ENCODE data around the gene SNX24. TPM values are rescaled to one million over a fixed set of nuclear protein-coding genes. Genes with fewer than 3 reads are reported as not detected.
A peak's percentile ranks its signal among the peaks of the same experiment; 100 is the strongest.
"Not testable (repeated sequence)": the region's sequence is repeated elsewhere in the genome, so short reads cannot be mapped to it uniquely, and the experiment has no call there.

The SNX24 gene
- polyA plus RNA-seq, 1 donor, result 12.0 TPM

DNA sequence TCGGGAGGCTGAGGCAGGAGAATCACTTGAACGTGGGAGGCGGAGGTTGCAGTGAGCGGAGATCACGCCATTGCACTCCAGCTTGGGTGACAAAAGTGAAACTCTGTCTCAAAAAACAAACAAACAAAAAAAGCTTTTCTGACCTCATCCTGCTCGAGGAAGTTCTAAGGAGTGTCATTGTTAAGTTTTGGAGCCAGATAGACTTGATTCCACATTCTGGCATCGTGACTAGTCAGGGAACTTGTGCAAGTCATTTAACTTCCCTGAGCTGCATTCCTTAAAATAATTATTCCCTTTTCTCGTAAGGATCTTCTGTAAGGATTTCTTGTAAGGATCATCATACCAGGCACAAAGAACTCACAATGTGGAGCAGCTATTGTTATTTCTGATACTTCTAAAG is 26.2 kb downstream of the SNX24 start:
- DNase-seq (ENCODE audit: low read depth), result no peak

DNA sequence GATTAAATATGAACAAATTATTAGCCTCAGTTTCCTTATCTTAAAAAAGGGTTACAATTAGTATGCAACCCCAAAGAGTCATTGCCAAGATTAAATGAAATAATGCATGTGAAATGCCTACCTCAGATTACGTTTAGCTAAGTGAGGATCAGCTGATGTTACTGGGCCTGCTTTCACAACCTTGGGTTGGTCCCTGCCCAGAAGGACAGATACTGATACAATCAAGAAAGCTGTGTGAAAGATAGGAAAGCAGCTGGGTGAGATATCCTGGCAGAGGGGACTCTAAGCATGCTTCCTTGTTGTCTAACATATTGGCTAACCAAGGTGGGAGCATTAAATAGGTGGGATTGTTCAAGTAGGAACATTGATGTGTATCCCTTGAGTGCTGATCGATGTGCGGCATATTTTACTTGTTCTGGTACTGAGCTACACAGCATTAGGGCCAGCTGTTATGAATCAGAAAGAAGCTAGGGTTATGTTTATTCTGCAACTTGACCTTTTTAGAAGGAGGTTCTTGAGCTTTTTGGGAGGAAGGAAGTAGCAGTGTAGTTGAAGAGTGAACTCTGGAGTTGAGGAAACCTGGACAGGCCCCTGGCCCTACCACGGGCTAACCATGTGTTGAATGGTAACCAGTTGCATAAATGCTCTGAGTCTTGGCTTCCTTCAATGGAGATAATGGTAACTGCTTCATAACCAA is 28.9 kb downstream of the SNX24 start:
- no peak for DNase-seq (ENCODE audit: low read depth)

GRCh38 chr5:122877518-122877917 is 32.1 kb downstream of the SNX24 start:
- DNase-seq (ENCODE audit: low read depth), result no peak

DNA sequence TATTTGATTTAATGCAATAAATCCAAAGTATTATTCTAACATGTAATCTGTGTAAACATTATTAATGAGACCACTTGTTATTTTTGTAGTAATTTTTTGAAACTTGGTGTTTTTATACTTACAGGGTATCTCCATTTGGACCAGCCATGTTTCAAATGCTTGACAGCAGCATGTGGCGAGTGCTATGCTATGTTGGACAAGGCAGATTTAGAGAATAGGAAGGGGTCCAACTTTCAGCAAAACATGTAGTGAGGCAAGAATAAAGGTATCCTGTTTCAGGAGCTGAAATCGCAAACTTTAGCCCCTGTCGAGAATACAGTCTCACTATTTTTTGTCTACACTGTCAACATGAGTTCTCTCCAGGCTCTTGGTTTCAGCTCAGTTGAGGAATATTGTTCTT is 33.7 kb downstream of the SNX24 start:
- DNase-seq (ENCODE audit: low read depth), result no peak

- DNase-seq (ENCODE audit: low read depth), result no peak
Observed at GRCh38 chr5:122880170-122880689, 34.8 kb downstream of the SNX24 start.

DNA sequence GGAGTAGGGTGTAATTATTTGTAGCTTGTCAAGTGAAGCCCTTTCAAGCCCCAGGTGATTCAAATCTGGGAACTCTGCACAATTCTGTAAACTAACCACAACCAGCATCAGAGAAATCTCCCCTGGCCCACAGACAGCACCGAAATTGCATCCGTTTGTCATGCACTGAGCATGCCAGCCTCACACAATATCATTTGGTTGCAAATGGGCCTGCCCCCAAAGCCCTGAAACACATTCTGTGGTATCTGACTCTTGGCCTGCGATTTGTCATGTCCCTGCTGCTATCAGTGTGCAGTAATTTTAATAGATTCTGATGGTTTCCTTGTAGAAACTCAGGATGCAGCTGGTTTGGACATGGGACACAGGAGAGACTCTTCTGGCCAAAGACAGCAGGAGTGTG is 35.3 kb downstream of the SNX24 start:
- no peak for DNase-seq (ENCODE audit: low read depth)

DNA sequence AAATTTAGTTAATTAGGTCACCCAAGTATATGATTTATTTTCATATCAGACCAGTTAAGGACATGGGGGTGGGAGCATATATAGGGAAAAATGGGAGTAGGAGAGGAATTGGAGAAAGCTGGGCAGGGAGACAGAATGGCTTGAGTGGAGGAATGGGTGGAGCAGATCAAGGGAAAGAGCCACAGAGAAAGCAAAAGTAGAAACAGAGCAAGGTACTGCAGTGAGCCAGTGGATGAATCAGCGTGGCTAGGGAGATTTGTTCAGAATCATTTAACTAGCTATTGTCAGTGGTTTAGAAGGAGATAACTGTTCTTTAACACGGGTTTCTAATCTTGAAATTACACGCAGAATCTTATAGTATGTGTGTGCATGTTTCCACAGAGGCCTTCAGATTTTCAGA is 37.4 kb downstream of the SNX24 start:
- no peak for DNase-seq (ENCODE audit: low read depth)

- no peak for DNase-seq (ENCODE audit: low read depth)
Observed at GRCh38 chr5:122885045-122885517, 39.7 kb downstream of the SNX24 start.

- DNase-seq (ENCODE audit: low read depth), result no peak
Observed at GRCh38 chr5:122885891-122886290, 40.5 kb downstream of the SNX24 start.

DNA sequence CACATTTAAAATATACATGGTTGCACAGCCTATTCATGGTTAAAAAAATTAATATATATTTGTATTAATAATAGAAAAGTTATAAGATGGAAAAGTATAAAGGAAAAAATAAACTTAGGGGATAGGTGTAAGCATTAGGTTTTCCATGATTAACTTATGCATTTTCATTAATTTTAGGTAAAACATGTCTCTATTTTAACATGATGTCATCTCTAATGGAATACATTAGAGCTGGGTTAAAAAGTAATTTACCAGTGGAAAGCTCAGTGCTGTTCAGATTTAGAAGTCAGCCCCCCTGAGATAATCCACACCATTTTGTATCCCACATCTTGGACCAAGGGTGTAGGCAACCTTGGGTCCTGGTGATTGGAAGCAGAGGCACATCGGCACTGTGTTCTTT is 49.7 kb downstream of the SNX24 start:
- DNase-seq (ENCODE audit: low read depth), result no peak

DNA sequence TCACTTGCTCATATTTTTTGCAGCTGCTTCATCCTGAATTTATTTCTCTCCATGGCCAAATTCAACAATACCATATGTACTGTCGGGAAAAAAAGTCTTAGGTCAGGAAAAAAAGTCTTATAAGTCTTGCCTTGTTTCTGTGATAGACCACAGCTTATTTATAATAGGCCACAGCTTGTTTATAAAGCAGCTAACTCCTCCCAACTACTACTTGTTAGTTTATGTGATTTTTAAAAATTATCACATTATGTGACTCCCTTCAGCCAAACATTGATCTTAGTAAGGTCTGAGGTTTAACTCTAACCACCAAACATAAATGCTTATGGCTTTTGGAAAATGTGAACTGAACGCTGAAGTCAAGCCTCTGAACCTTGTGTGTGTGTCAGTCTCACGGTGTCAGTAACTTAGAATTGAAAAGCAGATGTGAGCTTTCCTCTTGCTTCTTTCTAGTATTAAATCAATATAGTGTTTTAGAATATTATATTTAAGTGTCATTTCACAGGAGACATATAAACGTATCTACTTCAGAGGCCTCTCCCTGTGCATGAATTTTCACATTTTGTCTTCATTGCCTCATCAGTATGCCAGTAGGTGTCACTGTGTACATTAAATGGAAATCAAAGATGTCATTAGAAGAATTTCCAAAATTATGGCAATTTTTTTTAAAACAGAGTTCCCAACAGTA is 51.3 kb downstream of the SNX24 start:
- peak; percentile 29 for DNase-seq (ENCODE audit: low read depth)

- no peak for DNase-seq (ENCODE audit: low read depth)
Observed at GRCh38 chr5:122897283-122897602, 51.8 kb downstream of the SNX24 start.

DNA sequence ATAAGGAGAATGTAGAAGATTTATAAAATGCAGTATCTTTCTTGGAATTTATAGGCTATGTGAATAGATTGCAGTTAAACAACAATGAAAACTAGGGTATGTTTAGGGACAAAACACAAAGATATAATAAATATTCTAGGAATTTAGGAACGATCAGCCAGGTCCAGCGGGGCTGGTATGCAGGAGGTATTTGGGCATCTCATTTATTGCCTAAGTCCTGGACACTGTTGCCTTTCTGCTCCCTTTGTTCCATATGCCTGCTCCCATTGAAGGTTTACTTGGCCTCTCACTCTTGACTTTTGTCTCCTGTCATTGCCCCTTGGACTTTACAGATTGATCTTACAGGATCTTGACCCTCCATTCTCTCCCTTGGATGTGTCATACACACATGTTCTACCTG is 55.9 kb downstream of the SNX24 start:
- no peak for DNase-seq (ENCODE audit: low read depth)

- no peak for DNase-seq (ENCODE audit: low read depth)
Observed at GRCh38 chr5:122902263-122902662, 56.9 kb downstream of the SNX24 start.

- DNase-seq (ENCODE audit: low read depth), result no peak
Observed at GRCh38 chr5:122906768-122907167, 61.4 kb downstream of the SNX24 start.

DNA sequence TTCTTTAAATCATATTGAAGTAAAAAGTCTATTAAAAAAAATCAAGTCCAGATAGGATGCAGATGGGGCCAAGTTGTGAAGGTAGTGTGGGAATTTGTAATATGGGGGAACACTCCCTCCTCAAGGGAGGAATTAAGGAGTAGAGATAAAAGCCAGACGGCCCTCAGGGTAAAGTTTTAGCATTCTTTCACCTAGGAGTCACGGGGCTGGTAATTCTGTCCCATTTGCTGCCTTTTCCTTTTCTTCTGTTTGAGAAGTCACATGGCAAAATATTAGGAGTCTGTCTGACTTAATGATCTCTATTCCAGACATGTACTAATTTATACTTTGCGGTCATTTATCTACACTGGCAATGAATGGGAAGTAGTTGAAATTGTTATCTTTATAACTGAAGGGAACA is 61.9 kb downstream of the SNX24 start:
- DNase-seq (ENCODE audit: low read depth), result no peak

- no peak for DNase-seq (ENCODE audit: low read depth)
Observed at GRCh38 chr5:122908108-122908507, 62.7 kb downstream of the SNX24 start.

GRCh38 chr5:122908662-122909061 is 63.2 kb downstream of the SNX24 start:
- DNase-seq (ENCODE audit: low read depth), result no peak

GRCh38 chr5:122909470-122910100 is 64.2 kb downstream of the SNX24 start:
- DNase-seq (ENCODE audit: low read depth), result no peak

DNA sequence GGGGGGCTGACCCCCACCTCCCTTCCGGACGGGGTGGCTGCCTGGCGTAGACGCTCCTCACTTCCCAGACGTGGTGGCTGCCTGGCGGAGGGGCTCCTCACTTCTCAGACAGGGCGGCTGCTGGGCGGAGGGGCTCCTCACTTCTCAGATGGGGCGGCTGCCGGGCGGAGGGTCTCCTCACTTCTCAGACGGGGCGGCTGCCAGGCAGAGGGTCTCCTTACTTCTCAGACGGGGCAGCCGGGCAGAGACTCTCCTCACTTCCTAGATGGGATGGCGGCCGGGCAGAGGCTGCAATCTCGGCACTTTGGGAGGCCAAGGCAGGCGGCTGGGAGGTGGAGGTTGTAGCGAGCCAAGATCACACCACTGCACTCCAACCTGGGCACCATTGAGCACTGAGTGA is 68.0 kb downstream of the SNX24 start:
- not testable (repeated sequence) for DNase-seq (ENCODE audit: low read depth)

DNA sequence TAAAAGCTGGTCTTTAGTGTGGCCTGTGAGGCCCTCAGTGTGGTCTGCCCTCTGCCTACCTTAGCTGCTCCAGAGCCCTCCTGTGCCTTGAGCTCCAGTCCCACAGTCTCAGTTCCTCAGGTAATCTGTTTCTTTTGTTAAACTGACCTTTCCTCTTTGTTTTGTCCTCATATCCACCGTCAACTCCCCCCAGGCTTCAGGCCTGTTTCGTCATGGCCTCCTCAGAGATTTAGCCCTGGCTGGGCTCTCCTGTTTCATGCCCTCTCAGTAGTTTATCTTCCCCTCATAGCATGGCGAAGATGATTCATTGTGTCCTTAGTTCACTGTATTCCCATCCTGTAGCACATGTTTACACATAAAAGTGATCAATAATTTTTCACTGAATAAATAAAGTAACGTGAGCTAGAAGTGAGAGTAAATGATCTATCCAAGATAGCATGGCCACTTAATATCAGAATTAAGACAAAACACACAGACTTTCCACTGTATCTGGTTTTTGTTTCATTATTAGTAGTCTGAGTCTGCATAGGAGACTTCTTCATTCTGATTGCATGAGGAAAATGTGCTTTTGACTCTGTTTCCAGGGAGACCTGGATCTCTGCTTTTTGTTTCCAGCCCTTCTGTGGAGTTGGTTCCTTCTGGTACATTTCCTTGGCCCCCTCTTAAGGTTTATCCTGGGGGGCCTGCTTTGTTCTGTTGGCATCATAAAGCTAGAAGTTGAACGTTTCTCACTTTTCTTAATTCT is 70.5 kb downstream of the SNX24 start:
- DNase-seq (ENCODE audit: low read depth), result peak; percentile 9

DNA sequence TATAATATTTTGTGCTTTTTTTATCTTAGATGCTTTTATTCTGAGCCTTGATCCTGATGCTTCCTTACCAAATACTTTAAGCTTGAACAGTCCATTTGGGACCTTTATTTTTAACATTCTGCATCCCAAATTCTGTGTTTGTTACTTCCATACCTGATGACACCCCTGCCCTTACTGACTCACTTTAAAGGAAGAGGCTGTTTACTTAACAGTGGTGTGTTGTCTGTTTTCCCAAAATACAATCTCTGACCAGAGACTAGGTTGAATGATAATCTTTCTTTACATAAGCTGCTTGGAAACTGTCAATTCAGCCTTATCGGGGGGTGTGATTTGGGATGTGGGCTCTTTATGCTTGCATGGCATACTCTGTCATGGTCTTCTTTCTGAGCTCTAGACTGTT is 71.1 kb downstream of the SNX24 start:
- DNase-seq (ENCODE audit: low read depth), result no peak
